ENCODE data around the gene ATP23. TPM values are rescaled to one million over a fixed set of nuclear protein-coding genes. Genes with fewer than 3 reads are reported as not detected.
A peak's percentile ranks its signal among the peaks of the same experiment; 100 is the strongest.

The ATP23 gene
- total RNA-seq, 1 experiment from 2014 or later: 224 TPM

DNA sequence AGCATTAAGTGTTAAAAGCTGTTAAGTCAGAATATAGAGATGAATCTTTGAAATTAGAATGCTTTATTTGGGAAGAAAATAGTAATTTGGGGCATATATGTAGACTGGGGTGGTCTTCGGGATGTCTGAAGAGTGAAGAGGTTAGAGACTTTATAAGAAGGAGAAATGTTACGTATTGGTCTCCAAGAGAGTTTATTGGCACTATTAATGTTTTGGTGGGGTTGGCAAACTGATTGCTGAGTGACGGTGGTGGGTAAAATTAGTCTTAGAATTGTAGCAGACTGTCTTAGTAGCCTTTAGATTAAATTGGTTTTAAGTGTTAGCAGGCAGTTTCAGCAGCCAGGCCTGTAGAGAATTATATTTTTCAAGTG is 4.9 kb upstream of the ATP23 start:
- Histone ChIP-seq H3K36me3 (no peaks in the 10 kb centered on the region), H3K27ac (peak overlapping the region; percentile 39), H3K4me3 (peak overlapping the region; percentile 66), H3K27me3 (no peaks in the 10 kb centered on the region), H3K4me1 (peaks cover 18% of the 10 kb centered on the region), H3K9me3 (replicated peaks) (no peaks in the 10 kb centered on the region)
- DNase-seq: peak in 1 of 2 experiments; percentile 28

DNA sequence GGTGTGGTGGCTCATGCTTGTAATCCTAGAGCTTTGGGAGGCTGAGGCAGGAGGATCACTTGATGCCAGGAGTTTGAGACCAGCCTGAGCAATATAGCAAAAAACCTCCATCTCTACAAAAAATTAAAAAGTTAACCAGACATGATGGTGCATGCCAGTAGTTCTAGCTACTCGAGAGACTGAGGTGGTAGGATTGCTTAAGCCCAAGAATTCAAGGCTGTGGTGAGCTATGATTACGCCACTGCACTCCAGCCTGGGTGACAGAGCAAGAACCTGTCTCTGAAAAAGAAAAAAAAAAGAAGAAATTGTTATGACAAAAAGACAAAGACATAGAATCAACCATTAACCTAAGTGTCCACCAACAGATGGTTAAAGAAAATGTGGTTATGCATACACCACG is 2.1 kb upstream of the ATP23 start:
- Histone ChIP-seq H3K36me3 (no peaks in the 10 kb centered on the region), H3K4me1 (peaks cover 18% of the 10 kb centered on the region), H3K9me3 (replicated peaks) (no peaks in the 10 kb centered on the region), H3K27me3 (no peaks in the 10 kb centered on the region), H3K27ac (no peak overlapping the region), H3K4me3 (no peak overlapping the region)
- no peak for DNase-seq

DNA sequence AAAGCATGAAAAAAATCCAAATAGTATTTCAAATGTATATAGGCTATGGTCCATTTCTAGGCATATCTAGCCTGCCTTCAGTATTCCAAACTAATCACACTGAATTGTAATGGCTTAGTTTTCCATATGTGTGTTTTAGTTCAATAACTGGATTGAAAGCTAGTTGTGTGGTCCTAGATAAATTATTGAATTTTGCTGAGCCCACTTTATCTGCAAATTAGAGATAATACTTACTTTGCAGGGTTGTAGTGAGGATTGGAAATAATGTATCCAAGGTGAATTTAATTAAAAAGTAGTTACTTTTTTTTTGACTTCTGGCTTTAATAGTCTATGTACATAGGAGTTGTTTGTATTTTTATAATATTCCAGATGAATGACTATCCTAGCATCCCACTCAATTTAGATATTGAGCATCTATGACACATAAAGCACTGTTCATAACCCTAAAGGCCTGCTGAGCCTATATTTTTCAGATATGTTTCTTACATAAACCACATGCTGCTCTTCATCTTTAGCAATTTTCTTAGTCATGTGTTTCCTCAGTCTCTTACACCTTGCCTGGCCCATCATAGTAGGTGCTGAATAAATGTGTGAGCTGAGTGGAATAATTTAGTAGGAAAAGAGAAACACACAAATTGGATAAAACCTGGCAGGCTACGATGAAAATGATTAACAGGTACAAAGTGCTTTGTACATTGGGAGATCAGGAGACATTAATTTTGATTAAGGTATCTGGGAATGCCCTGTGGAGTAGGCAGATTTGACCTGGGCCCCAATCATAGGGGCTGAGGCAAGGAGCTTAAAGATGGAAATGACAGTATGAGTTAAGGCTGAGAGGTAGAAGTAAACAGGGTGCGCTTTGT is 1.1 kb upstream of the ATP23 start:
- no peak for DNase-seq
- H3K27ac ChIP-seq: peak overlapping the region; percentile 76
- peak overlapping the region; percentile 69 for H3K4me3 ChIP-seq
- no peaks in the 10 kb centered on the region for H3K36me3 ChIP-seq
- H3K4me1 ChIP-seq: peaks cover 16% of the 10 kb centered on the region
- H3K9me3 ChIP-seq (replicated peaks): no peaks in the 10 kb centered on the region
- no peaks in the 10 kb centered on the region for H3K27me3 ChIP-seq

DNA sequence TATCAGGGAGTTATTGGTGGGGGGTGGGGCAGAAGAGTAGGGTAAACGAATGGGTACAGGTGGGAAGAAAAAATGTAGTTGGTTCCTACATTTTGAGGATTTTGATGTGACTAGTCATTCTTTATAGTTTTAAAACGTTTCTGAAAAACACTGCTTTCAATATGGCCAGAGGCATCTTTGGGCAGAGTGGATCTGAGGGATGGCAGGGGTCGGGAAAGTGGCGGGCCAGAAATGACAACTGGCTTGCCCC is 527 bp upstream of the ATP23 start:
- Histone ChIP-seq H3K4me3 (peak overlapping the region; percentile 69), H3K36me3 (no peaks in the 10 kb centered on the region), H3K27me3 (no peaks in the 10 kb centered on the region), H3K9me3 (replicated peaks) (no peaks in the 10 kb centered on the region), H3K4me1 (peaks cover 13% of the 10 kb centered on the region), H3K27ac (peak overlapping the region; percentile 76)
- DNase-seq: no peak

DNA sequence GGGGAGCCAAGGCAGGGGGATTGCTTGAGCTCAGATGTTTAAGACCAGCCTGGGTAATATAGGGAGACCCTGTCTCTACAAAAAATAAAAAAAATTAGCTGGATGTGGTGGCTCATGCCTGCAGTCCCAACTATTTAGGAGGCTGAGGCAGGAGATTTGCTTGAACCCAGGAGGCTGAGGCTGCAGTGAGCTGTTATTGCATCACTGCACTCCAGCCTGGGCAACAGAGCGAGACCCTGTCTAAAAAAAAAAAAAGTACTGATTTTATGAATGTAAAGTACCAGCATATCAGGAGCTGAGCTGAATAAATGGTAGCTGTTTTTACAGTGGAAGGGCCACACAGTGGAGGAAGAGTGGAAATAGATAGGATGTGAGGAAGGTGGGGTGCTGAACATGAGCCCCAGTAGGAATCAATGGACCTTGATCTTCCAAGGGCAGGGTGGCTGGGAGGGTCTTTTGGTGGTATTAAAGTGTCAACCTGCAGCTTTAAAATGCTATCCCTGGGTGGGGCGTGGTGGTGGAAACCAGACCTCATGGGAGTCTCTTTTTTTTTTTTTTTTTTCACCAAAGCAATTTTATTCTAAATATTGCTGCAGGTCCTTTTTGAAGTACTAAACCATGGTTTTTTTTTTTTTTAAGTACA is 2.2 kb downstream of the ATP23 start:
- no peaks in the 10 kb centered on the region for H3K27me3 ChIP-seq
- H3K4me3 ChIP-seq: no peak overlapping the region
- H3K4me1 ChIP-seq: peaks cover 8% of the 10 kb centered on the region
- H3K27ac ChIP-seq: no peak overlapping the region
- peak in 1 of 2 experiments; percentile 43 for DNase-seq
- H3K9me3 ChIP-seq (replicated peaks): no peaks in the 10 kb centered on the region
- H3K36me3 ChIP-seq: peaks cover 11% of the 10 kb centered on the region; the same call in 1 of the 2 replicates

DNA sequence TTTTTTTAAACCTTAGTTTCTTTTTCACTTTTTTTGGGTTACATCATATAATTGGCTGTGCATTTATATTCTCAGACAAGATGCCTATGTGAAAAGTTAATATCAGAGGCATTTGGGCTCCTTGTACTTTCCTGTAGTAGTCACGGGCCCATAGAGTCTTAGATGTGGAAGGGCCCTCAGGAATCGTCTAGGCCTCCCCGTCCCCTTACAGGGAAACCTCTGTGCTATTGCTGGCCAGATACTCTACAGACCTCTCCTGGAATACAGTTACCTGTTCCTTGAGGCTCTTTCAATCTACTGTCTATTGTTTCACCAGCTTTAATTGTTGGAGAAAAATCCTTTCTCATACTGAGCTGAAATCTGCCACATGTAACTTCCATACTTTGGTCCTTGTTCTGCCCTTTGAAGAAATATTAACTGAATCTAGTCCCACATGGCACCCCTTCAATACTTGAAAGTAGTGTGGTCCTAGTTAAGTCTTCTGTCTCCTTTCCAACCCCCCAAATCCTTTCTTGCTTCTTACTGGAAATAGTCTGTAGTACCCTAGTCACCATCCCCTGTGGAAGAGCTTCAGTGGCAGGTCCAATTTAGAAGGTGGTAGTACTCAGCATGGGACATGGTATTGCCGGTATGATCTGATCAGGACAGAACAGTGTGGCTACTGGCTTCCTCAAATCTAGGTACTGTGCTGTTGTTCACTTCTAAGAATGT is 3.1 kb downstream of the ATP23 start:
- DNase-seq: no peak
- Histone ChIP-seq H3K4me1 (peaks cover 8% of the 10 kb centered on the region), H3K9me3 (replicated peaks) (no peaks in the 10 kb centered on the region), H3K4me3 (no peak overlapping the region), H3K36me3 (peaks cover 19% of the 10 kb centered on the region; the same call in 1 of the 2 replicates), H3K27me3 (no peaks in the 10 kb centered on the region), H3K27ac (no peak overlapping the region)

DNA sequence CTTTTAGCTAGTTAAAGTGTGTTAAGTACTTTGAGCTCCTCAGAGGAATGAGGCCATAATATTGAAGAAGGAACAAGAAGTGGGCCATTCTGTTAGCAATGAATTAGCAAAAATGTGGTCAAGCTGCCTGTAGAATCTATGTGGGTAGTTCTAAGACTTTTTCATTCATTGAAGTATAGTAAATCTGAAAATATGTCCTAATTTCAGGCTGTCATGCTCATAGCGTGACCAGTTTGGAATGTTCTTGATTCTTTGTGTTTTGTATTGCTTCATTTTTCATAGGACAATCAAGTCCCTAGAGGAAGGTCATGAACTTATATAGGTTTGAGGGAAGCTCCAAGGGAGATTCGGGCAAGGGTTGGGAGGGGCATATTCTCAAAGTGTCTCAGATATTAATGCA is 11.4 kb downstream of the ATP23 start:
- Histone ChIP-seq H3K27ac (no peak overlapping the region), H3K4me3 (no peak overlapping the region), H3K4me1 (no peaks in the 10 kb centered on the region), H3K27me3 (no peaks in the 10 kb centered on the region), H3K9me3 (replicated peaks) (no peaks in the 10 kb centered on the region), H3K36me3 (peaks cover 70% of the 10 kb centered on the region)
- peak in 1 of 2 experiments; percentile 46 for DNase-seq

DNA sequence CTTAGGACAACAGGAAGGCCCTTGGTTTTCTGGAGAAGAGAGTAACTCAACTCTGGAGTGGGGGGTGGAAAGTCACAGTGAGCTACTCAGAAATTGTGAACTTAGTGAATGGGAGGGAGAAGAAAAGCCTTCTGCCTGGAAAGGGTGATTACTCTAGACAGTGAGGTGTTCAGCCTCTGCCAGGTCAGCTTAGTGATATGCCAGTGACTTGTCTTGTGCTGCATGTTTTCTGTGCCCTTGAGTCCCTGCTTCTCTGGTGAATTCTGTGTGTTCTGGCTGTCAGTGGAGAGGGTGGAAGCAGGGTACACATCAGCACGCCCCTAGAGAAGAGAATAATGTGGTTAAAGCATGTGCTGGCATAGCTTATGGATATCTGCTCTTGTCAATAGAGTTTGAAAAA is 13.4 kb downstream of the ATP23 start:
- peaks cover 4% of the 10 kb centered on the region for H3K9me3 ChIP-seq (replicated peaks)

DNA sequence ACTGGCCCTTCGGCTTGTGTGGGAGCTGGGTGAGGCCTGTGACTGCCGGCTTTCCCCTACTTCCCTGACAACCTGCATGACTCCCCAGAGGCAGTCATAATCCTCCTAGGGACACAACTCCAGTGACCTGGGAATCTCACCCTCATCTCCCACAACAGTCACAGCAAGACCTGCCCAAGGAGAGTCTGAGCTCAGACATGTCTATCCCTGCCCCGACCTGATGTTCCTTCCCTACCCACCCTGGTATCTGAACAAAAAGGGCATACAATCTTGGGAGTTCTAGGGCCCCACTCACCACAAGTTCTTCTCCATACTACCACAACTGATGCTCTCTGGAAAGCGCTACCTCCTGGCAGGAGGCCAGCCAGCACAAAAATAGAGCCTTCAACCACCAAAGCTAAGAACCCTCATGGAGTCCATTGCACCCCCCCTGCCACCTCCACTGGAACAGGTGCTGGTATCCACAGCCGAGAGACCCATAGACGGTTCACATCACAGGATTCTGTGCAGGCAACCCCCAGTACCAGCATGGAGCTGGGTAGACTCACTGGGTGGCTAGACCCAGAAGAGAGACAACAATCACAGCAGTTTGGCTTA is 16.8 kb downstream of the ATP23 start:
- peak in 1 of 2 experiments; percentile 59 for DNase-seq
- H3K9me3 ChIP-seq (replicated peaks): peaks cover 29% of the 10 kb centered on the region
- H3K4me3 ChIP-seq: no peak overlapping the region
- H3K27ac ChIP-seq: no peak overlapping the region
- no peaks in the 10 kb centered on the region for H3K4me1 ChIP-seq
- peaks cover 49% of the 10 kb centered on the region for H3K36me3 ChIP-seq
- no peaks in the 10 kb centered on the region for H3K27me3 ChIP-seq

More for the DNA sequence above, 13.4 kb downstream of the ATP23 start:
- Histone ChIP-seq H3K27ac (no peak overlapping the region), H3K36me3 (peaks cover 70% of the 10 kb centered on the region), H3K4me1 (no peaks in the 10 kb centered on the region), H3K27me3 (no peaks in the 10 kb centered on the region), H3K4me3 (no peak overlapping the region)
- DNase-seq: peak in 1 of 2 experiments; percentile 51

DNA sequence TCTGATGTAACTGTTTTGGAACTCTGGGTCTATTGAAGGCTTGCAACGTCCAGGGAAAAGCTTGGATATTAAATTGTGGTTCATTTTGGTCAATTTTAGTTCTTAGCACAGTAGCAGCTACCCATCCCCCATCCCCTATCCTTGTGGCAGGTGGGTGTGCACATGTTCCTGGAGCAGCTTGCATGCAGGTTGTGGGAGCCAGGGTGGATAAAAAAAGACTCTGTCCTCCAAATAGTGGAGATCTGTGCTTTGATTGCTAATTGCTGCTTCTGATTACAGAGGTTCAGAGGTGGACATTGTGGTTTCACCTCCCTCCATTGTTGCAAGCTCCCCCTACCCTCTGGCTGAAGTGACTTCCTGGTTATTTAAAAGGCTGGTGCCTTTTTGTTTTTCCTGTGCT is 23.1 kb downstream of the ATP23 start:
- Histone ChIP-seq H3K27ac (no peak overlapping the region), H3K4me3 (no peak overlapping the region), H3K4me1 (peaks cover 7% of the 10 kb centered on the region), H3K27me3 (0 out of 2 replicates have a peak, but pooled peaks cover 6% of the 10 kb centered on the region), H3K9me3 (replicated peaks) (peaks cover 35% of the 10 kb centered on the region), H3K36me3 (no peaks in the 10 kb centered on the region)
- DNase-seq: peak; percentile 50 to 59

DNA sequence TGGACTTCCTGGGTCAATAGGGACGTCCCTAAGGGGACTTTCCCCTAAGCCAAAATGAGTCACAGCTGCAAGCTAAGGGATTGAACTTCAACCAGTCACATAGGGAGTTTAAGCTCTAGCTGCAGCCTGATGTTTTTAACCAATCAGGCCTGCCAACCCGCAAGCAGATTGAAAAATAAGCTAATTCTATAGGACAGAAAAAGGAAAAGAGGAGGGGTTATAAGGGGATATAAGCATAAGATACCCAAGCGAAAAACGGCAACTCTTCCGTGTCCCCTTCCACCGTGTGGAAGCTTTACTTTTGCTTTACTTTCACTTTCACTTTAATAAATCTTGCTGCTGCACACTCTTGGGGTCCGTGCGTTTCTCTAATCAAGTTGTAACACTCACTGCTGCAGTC is 24.4 kb downstream of the ATP23 start:
- Histone ChIP-seq H3K27ac (peak overlapping the region; percentile 0; the same call in 1 of the 2 replicates), H3K27me3 (0 out of 2 replicates have a peak, but pooled peaks cover 6% of the 10 kb centered on the region), H3K4me3 (peak overlapping the region; percentile 52), H3K36me3 (no peaks in the 10 kb centered on the region), H3K4me1 (peaks cover 7% of the 10 kb centered on the region), H3K9me3 (replicated peaks) (peaks cover 30% of the 10 kb centered on the region)
- DNase-seq: peak; percentile 98 to 100

DNA sequence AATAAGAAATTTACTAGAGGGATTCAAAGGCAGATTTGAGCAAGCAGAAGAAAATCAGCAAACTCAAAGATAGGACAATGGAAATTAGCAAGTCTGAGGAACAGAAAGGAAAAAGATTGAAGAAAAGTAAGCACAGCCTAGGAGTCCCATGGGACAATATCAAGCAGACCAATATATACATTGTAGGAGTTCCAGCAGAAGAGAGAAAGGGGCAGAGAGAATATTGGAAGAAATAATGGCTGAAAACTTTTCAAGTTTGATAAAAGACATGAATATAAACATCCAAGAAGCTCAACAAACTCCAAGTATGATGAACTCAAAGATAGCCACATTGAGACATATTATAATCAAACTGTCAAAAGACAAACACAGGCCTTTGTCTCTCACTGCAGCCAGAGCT is 25.2 kb downstream of the ATP23 start:
- peak in 1 of 2 experiments; percentile 60 for DNase-seq
- peaks cover 7% of the 10 kb centered on the region for H3K4me1 ChIP-seq
- H3K27me3 ChIP-seq: 0 out of 2 replicates have a peak, but pooled peaks cover 6% of the 10 kb centered on the region
- no peak overlapping the region for H3K27ac ChIP-seq
- no peak overlapping the region for H3K4me3 ChIP-seq
- peaks cover 25% of the 10 kb centered on the region for H3K9me3 ChIP-seq (replicated peaks)
- no peaks in the 10 kb centered on the region for H3K36me3 ChIP-seq

DNA sequence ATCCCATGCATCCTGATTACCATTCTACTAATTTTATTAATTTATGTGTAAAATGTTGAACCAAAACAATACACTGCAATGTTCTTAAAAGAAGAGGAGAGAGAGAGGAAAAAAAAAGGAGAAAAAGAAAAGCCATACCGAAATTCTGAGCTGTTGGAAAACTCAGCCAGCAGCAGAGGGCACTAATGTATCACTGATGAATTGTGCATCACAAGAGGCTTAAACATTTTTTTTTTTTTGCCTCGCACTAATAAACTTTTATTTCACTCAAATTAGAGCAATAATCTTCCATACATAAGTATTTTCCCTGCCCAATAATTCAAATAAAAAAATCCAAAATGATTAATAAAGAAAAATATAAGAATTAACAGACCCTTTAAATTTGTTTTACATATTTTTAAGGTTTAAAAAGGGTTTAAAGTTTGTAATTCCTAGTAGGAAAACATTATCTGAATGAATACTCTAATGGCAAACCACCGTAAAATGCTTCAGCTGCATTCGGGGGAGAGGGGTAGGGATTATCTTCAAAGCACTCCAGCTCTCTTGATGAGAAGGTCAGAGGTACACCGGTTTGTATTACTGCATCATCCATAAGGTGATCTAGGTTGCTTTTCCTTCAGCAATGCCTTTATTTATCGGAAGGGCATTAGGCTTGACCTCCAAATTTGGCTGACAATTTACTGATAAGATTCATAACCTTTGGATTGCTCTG is 41.9 kb downstream of the ATP23 start:
- Histone ChIP-seq H3K4me1 (no peaks in the 10 kb centered on the region), H3K9me3 (replicated peaks) (no peaks in the 10 kb centered on the region; the same call in 1 of the 2 replicates), H3K4me3 (no peak overlapping the region), H3K27ac (no peak overlapping the region), H3K27me3 (peaks cover 12% of the 10 kb centered on the region; the same call in 1 of the 2 replicates), H3K36me3 (no peaks in the 10 kb centered on the region)
- DNase-seq: peak; percentile 92 to 99

DNA sequence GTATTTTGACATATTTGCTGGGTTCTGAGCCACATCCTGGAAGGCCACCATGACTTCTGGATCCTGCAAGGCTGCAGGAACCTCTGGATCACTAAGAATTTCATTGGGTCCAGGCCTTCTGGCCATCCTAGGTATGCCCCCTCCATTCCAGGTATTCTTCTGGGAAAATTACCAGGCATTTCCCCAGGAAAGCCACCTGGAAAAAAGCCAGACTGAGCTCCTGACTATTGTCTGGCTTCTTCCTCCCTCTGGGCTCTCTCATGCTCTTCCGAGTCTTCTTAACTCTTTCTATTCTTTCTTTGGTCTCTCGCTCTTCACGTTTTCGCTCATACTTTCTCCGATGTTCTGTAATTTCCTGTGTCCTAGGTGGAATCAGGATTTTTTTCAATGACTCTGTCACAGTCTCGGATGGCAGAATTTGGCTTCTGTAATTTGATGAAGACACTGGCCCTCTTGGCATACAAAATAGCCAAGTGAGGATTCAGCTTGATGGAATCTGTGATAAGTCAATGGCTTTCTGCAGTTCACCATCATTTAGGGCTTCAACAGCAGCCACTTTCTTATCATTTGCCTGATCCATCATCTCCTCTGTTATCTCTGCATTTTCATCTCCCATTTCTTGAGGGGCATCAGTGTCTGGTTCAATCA is 42.6 kb downstream of the ATP23 start:
- peak in 1 of 2 experiments; percentile 56 for DNase-seq
- Histone ChIP-seq H3K4me3 (no peak overlapping the region), H3K27me3 (peaks cover 15% of the 10 kb centered on the region; the same call in 1 of the 2 replicates), H3K36me3 (no peaks in the 10 kb centered on the region), H3K4me1 (no peaks in the 10 kb centered on the region), H3K27ac (no peak overlapping the region), H3K9me3 (replicated peaks) (no peaks in the 10 kb centered on the region; the same call in 1 of the 2 replicates)

Measured in SJCRH30 (cell line).